ENCODE measurements around the gene SMYD3. TPM values are rescaled to one million over a fixed set of nuclear protein-coding genes. Genes with fewer than 3 reads are reported as not detected.

SMYD3 gene
- total and polyA plus RNA-seq, 10 donors: 12.5 to 33.1 (median 21.0) TPM

DNA sequence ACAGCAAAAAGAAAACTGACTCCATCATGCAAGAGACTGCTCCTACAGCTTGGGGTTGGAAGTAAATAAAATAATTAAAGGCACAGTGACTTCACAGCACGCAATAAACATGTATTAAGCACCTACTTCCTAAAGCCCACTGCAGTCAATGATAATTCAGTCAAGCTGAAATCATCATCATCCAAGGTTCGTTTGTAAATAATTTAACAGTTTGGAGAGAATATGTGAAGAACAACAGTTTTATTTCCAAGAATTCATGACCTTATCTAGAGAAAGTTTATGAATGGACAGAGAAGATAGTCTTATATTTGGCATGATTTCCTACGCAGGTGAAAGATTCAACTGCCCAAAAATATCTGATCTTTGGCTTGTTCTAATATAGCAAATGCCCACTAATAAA lies 86.8 kb downstream of the SMYD3 start:
- intact Hi-C loops (cut with DNase I; ENCODE audit: low total_unique reads): no loop called here
- H3K9me3 ChIP-seq: peaks cover 0 to 8% (median 0%) of the 10 kb centered on the region in 8 donors
- H3K27ac ChIP-seq: no peak overlapping the region
- no peak overlapping the region for H3K4me3 ChIP-seq
- no peaks in the 10 kb centered on the region for H3K4me1 ChIP-seq
- peaks cover 0 to 8% (median 0%) of the 10 kb centered on the region in 6 donors for H3K36me3 ChIP-seq
- H3K27me3 ChIP-seq (replicated peaks in 1 of 7): no peaks in the 10 kb centered on the region
- WGBS, 5 donors: 87 to 95% (median 90%) methylated on average over 3 of the region's 3 CpGs
- TF ChIP-seq, protein P1, sequence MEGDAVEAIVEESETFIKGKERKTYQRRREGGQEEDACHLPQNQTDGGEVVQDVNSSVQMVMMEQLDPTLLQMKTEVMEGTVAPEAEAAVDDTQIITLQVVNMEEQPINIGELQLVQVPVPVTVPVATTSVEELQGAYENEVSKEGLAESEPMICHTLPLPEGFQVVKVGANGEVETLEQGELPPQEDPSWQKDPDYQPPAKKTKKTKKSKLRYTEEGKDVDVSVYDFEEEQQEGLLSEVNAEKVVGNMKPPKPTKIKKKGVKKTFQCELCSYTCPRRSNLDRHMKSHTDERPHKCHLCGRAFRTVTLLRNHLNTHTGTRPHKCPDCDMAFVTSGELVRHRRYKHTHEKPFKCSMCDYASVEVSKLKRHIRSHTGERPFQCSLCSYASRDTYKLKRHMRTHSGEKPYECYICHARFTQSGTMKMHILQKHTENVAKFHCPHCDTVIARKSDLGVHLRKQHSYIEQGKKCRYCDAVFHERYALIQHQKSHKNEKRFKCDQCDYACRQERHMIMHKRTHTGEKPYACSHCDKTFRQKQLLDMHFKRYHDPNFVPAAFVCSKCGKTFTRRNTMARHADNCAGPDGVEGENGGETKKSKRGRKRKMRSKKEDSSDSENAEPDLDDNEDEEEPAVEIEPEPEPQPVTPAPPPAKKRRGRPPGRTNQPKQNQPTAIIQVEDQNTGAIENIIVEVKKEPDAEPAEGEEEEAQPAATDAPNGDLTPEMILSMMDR (IDR thresholded peaks at IDR 0.05 in 8 of 11, conservative IDR thresholded peaks at IDR 0.05 in 3 of 11): no peak
- no peak for TF ChIP-seq POLR2AphosphoS5 (IDR thresholded peaks at IDR 0.05)
- no peak for TF ChIP-seq POLR2A (IDR thresholded peaks at IDR 0.05)
- no peak for DNase-seq

DNA sequence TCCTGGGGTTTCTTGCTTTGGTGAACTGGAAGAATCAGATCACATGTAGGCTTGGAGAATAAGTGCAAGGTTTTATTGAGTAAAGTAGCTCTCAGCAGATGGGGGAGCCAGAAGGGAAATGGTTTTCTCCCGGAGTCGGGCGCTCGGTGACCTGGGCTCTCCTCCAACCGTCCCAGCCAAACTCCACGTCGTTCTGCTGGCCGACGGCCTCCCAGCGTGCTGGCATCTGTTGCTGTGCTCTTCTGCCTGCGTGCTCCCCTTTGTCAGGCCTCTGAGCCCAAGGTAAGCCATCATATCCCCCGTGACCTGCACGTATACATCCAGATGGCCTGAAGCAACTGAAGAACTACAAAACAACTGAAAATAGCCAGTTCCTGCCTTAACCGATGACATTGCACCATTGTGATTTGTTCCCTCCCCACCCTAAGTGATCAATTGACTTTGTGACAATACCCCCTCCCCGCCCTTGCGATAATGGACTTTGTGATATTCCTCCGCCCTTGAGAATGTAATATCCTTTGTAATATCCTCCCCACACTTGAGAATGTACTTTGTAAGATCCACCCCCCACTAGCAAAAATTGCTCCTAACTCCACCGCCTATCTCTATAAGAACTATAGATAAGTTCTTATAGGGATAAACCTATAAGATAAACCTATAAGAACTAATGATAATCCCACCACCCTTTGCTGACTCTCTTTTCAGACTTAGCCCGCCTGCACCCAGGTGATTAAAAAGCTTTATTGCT lies 88.3 kb downstream of the SMYD3 start:
- WGBS, 5 donors: 93 to 98% (median 97%) methylated on average over 19 of the region's 19 CpGs
- intact Hi-C loops (cut with DNase I; ENCODE audit: low total_unique reads): no loop called here
- no peaks in the 10 kb centered on the region for H3K4me1 ChIP-seq
- no peak for TF ChIP-seq POLR2A (IDR thresholded peaks at IDR 0.05)
- H3K27me3 ChIP-seq (replicated peaks in 1 of 7): no peaks in the 10 kb centered on the region
- no peak overlapping the region for H3K27ac ChIP-seq
- H3K9me3 ChIP-seq: peaks cover 0 to 8% (median 0%) of the 10 kb centered on the region in 8 donors
- H3K36me3 ChIP-seq: peaks cover 0 to 8% (median 0%) of the 10 kb centered on the region in 6 donors
- no peak overlapping the region for H3K4me3 ChIP-seq
- DNase-seq: no peak

DNA sequence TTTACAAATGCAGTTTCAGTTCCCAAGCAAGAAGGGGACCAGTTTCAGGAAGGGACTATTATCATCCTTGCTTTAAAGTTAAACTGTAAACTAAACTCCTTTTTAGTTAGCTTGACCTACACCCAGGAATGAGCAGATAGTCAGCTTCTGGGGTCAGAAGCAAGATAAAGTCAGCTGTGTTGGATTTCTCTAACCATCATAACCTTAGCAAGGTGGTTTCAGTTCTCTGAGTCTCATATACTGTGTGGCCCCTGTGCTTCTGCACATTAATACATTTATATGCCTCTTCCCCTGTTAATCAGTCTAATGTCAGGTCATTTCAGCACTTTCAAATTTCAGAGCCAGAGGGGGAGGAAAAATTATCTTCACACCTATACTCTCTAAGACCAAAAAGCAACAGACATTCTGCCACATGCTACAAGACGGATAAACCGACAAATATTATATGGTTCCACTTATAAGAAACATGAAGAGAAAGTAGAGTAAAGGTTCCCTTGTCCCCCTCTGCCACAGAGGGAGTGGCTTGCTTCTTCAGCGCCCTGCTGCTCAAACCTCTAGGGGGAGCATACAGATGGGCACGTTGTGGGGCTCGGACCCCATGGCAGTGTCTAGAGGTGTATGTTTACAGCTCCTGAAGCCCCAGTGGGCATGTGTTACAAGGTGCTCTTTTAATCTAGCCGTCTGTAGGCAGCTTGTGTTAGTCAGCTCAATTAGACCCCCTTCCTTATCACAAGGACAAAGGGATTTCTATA lies 89.1 kb downstream of the SMYD3 start:
- TF ChIP-seq, protein P1 (IDR thresholded peaks at IDR 0.05 in 8 of 11, conservative IDR thresholded peaks at IDR 0.05 in 3 of 11): no peak
- TF ChIP-seq POLR2AphosphoS5 (IDR thresholded peaks at IDR 0.05) (no peak), POLR2A (IDR thresholded peaks at IDR 0.05) (no peak)
- H3K27ac ChIP-seq: no peak overlapping the region
- H3K27me3 ChIP-seq (replicated peaks in 1 of 7): no peaks in the 10 kb centered on the region
- WGBS, 5 donors: 89 to 93% (median 90%) methylated on average over 6 of the region's 6 CpGs
- H3K36me3 ChIP-seq: peaks cover 0 to 8% (median 0%) of the 10 kb centered on the region in 6 donors
- no peak overlapping the region for H3K4me3 ChIP-seq
- peaks cover 0 to 8% (median 0%) of the 10 kb centered on the region in 8 donors for H3K9me3 ChIP-seq
- intact Hi-C loops (cut with DNase I; ENCODE audit: low total_unique reads): no loop called here
- DNase-seq: no peak
- no peaks in the 10 kb centered on the region for H3K4me1 ChIP-seq

DNA sequence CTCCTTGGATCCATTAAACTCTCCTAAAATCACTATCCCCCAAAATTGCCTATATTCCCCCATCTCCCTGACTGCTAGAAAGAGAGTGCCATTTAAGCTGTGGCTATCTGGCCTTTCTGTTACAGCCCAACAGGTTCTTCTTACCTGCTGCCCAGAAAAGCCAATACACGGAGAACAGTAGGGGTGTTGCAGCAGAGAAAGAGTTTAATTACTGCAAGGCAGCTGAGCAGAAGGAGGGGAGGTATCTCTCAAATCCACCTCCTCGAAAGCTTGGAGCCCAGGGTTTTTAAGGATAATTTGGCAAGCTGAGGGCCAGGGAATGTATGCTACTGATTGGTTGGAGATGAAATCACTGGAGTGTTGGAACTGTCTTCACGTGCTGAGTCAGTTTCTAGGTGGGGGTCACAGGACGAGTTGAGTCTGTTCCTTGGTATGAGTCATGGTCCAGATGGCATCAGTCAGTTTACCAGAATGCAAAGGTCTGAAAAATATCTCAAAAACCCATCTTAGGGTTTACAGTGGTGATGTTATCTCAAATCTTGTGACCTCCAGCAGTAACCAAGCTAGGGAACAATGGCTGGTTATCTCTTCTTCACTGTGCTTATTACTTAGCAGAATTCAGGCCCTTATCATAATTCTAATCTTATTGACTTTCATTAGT lies 89.8 kb downstream of the SMYD3 start:
- Histone ChIP-seq H3K4me3 (no peak overlapping the region), H3K27me3 (replicated peaks in 1 of 7) (no peaks in the 10 kb centered on the region), H3K4me1 (no peaks in the 10 kb centered on the region), H3K27ac (no peak overlapping the region), H3K36me3 (peaks cover 0 to 8% (median 0%) of the 10 kb centered on the region in 6 donors), H3K9me3 (peaks cover 0 to 8% (median 0%) of the 10 kb centered on the region in 8 donors)
- no peak for TF ChIP-seq POLR2A (IDR thresholded peaks at IDR 0.05)
- TF ChIP-seq, protein P1 (IDR thresholded peaks at IDR 0.05 in 8 of 11, conservative IDR thresholded peaks at IDR 0.05 in 3 of 11): no peak
- no peak for TF ChIP-seq POLR2AphosphoS5 (IDR thresholded peaks at IDR 0.05)
- WGBS, 5 donors: 69 to 75% (median 72%) methylated on average over 4 of the region's 4 CpGs
- DNase-seq: no peak
- intact Hi-C loops (cut with DNase I; ENCODE audit: low total_unique reads): no loop called here

Measured in spleen (tissue), 11 donors.